DND-41 (cell line): ENCODE measurements around the gene OIP5.

Experiments
- ATAC-seq: fragments of 200-7000 bp; cut with Tn5 transposase; 3 replicates; pipeline ENCODE4 v1.9.1; 2021; ENCODE audit warnings: low read depth; ENCODE audit not compliant: insufficient read depth
- DNase-seq: peaks from one replicate; pipeline ENCODE4 v3.0.0-alpha.2; 2020
- H2AFZ ChIP-seq: 2 replicates; pipeline ENCODE4 v1.6.0; 2012; ENCODE audit warnings: low read depth, low read length
- H3K27ac ChIP-seq: 2 replicates; pipeline ENCODE4 v1.5.1; 2012; ENCODE audit warnings: low read length, inconsistent platforms
- H3K27me3 ChIP-seq: fragments of 200-600 bp; sonication (generic); 2 replicates; pipeline ENCODE4 v1.6.0; 2012; ENCODE audit warnings: low read length, mild to moderate bottlenecking, inconsistent platforms; ENCODE audit not compliant: insufficient read depth, poor library complexity
- H3K36me3 ChIP-seq: 2 replicates; pipeline ENCODE4 v1.5.1; 2012; ENCODE audit warnings: low read length, inconsistent platforms; ENCODE audit not compliant: insufficient read depth
- H3K4me1 ChIP-seq: 2 replicates; pipeline ENCODE4 v1.5.1; 2012; ENCODE audit warnings: mild to moderate bottlenecking, low read length; ENCODE audit not compliant: insufficient read depth
- H3K4me2 ChIP-seq: 2 replicates; pipeline ENCODE4 v1.6.0; 2012; ENCODE audit warnings: mild to moderate bottlenecking, moderate library complexity, low read length, inconsistent platforms; ENCODE audit not compliant: insufficient read depth
- H3K4me3 ChIP-seq, 2 experiments: fragments of 200-600 bp in 1 of 2; shearing (Covaris generic) in 1 of 2; 2 replicates each; pipeline ENCODE4 v1.5.1; 2012 to 2016; ENCODE audit warnings: inconsistent platforms in 2 of 2, low read length in 2 of 2, mild to moderate bottlenecking in 2 of 2, low read depth in 1 of 2, moderate library complexity in 1 of 2
- H3K79me2 ChIP-seq: 2 replicates; pipeline ENCODE4 v1.6.0; 2012; ENCODE audit warnings: low read length, inconsistent platforms; ENCODE audit not compliant: insufficient read depth
- H3K9ac ChIP-seq: 2 replicates; pipeline ENCODE4 v1.6.0; 2012; ENCODE audit warnings: low read depth, mild to moderate bottlenecking, inconsistent platforms, low read length, moderate library complexity
- H3K9me3 ChIP-seq: 2 replicates; pipeline ENCODE4 v1.5.1; 2012; ENCODE audit warnings: low read length, moderate library complexity, mild to moderate bottlenecking, inconsistent platforms; ENCODE audit not compliant: insufficient read depth, severe bottlenecking
- H4K20me1 ChIP-seq: 2 replicates; pipeline ENCODE4 v1.6.0; 2012; ENCODE audit warnings: low read length; ENCODE audit not compliant: insufficient read depth
- EZH2 ChIP-seq: IDR thresholded peaks from 3 replicates; pipeline ENCODE4 v1.6.1; 2012; ENCODE audit warnings: borderline replicate concordance, low read depth, mild to moderate bottlenecking, moderate library complexity, low read length, inconsistent platforms; ENCODE audit not compliant: severe bottlenecking
- TF ChIP-seq, protein P1 (sequence below): IDR thresholded peaks from 2 replicates; pipeline ENCODE4 v1.5.1; 2012; ENCODE audit warnings: borderline replicate concordance, low read length, moderate library complexity, mild to moderate bottlenecking; ENCODE audit not compliant: poor library complexity, severe bottlenecking; ENCODE audit errors: extremely low read depth

The OIP5 gene

DNA sequence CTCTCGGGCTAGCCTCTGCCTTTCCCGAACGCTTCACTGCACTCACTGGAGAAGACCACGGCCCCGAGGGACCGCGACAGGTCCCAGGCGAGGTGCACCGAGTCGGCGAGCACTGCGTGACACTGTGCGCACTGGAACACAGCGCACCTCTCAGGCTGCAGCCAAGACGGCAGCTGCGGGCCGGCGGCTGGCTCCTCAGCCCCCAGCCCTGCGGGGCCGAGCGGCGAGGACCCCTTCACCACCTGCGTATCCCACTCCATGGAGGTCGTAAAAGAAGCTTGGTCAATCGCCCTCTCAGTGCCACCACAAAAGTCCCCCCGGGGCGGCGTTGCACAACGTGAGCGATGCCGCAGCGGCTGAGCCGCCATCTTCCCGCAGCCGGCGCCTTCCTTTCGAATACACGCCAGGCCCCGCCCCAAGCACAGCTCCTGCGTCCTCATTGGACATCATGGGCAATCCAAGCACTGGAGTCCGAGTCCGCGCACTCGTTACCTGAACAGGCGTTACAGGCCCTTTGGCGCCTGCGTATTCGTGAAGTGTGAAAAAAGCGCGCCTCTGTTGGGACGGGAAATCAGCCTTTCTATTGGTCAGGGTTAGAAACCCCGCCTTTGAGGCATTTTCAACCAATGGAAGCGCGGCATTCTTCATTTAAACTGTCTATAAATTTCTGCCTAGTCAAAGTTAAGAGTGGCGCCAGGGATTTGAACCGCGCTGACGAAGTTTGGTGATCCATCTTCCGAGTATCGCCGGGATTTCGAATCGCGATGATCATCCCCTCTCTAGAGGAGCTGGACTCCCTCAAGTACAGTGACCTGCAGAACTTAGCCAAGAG, at the start of gene OIP5, which contains the start of gene NUSAP1:
Gene OIP5, minus strand, starts transcription at position 398 of the 832 bp plus-strand sequence. Its CDS starts 30 bp downstream, at position 368.
Gene NUSAP1, plus strand, starts transcription at position 688 of the 832 bp plus-strand sequence. Its CDS starts 77 bp downstream, at position 765.
- peaks cover 38% of the 10 kb centered on the region for H3K4me1 ChIP-seq
- peak within 1 kb of the TSS; percentile 83 for H3K4me2 ChIP-seq
- H3K27me3 ChIP-seq, result no peaks in the 10 kb centered on the region
- no peaks in the 10 kb centered on the region for H3K9me3 ChIP-seq
- peaks cover 12% of the 10 kb centered on the region for H4K20me1 ChIP-seq
- H3K9ac ChIP-seq, result peak within 1 kb of the TSS; percentile 78
- peaks cover 12% of the 10 kb centered on the region for H3K36me3 ChIP-seq
- DNase-seq (peak; percentile 99), ATAC-seq (peak; percentile 92)
- peaks cover 63% of the 10 kb centered on the region for H3K79me2 ChIP-seq
- peak within 1 kb of the TSS; percentile 73 to 84 for H3K4me3 ChIP-seq
- H3K27ac ChIP-seq, result peak within 1 kb of the TSS; percentile 95
- TF ChIP-seq, protein P1, sequence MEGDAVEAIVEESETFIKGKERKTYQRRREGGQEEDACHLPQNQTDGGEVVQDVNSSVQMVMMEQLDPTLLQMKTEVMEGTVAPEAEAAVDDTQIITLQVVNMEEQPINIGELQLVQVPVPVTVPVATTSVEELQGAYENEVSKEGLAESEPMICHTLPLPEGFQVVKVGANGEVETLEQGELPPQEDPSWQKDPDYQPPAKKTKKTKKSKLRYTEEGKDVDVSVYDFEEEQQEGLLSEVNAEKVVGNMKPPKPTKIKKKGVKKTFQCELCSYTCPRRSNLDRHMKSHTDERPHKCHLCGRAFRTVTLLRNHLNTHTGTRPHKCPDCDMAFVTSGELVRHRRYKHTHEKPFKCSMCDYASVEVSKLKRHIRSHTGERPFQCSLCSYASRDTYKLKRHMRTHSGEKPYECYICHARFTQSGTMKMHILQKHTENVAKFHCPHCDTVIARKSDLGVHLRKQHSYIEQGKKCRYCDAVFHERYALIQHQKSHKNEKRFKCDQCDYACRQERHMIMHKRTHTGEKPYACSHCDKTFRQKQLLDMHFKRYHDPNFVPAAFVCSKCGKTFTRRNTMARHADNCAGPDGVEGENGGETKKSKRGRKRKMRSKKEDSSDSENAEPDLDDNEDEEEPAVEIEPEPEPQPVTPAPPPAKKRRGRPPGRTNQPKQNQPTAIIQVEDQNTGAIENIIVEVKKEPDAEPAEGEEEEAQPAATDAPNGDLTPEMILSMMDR, result peak; percentile 67
- TF ChIP-seq EZH2, result no peak
- H2AFZ ChIP-seq, result peak within 1 kb of the TSS; percentile 91

DNA sequence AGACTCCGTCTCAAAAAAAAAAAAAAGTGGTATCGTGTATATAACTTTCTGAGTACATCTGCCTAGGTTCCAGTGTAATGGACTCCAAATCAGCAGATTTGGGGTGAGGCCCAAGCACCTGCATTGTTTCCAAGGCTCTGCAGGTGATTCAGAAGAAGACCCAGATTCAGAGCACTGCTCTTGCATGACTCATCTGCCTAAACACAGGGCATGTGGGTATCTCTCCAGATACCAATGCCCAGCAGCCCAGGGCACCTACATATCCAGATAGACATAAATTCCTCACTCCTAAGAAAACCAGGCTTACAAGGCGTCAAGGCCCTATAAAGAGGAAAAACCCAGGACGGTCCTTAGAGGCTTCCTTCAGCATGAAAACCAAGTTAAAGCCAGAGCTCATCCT, 45.6 kb upstream of the OIP5 start:
- Histone ChIP-seq H2AFZ (no peak overlapping the region), H3K4me2 (no peak overlapping the region), H3K27me3 (no peaks in the 10 kb centered on the region), H3K79me2 (no peaks in the 10 kb centered on the region), H4K20me1 (no peaks in the 10 kb centered on the region), H3K27ac (no peak overlapping the region), H3K9me3 (no peaks in the 10 kb centered on the region), H3K36me3 (peaks cover 72% of the 10 kb centered on the region), H3K4me1 (no peaks in the 10 kb centered on the region), H3K9ac (no peak overlapping the region), H3K4me3 (no peak overlapping the region)
- TF ChIP-seq EZH2, result no peak
- ATAC-seq (no peak), DNase-seq (no peak)

DNA sequence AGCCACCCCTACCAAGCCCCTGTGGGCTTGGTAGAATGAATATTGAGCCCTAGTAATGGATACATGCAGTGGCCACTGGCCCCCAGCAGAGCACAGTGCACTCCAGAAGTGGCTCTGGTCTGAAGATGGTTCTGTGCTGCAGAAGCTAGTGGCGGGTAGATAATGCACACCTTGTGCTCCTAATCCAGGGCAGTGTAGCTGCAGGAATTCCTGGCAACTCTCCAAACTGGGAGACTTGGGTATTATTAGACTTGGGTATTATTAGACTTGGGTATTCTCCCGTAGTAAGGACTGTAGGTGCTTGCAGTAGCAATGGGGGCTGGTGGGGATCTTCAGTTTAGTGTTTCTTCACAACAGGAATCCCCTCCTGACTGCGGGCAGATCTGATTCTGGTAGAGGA, 35.0 kb upstream of the OIP5 start:
- peaks cover 24% of the 10 kb centered on the region; the same call in 1 of the 2 replicates for H3K79me2 ChIP-seq
- H3K4me2 ChIP-seq, result no peak overlapping the region
- H2AFZ ChIP-seq, result no peak overlapping the region
- TF ChIP-seq, protein P1, result no peak
- TF ChIP-seq EZH2, result no peak
- ATAC-seq (no peak), DNase-seq (no peak)
- H3K9ac ChIP-seq, result no peak overlapping the region
- no peak overlapping the region for H3K4me3 ChIP-seq
- H3K4me1 ChIP-seq, result no peaks in the 10 kb centered on the region
- H3K27ac ChIP-seq, result no peak overlapping the region
- H3K9me3 ChIP-seq, result no peaks in the 10 kb centered on the region
- H4K20me1 ChIP-seq, result peaks cover 8% of the 10 kb centered on the region; the same call in 1 of the 2 replicates
- H3K36me3 ChIP-seq, result peaks cover 88% of the 10 kb centered on the region
- H3K27me3 ChIP-seq, result no peaks in the 10 kb centered on the region

DNA sequence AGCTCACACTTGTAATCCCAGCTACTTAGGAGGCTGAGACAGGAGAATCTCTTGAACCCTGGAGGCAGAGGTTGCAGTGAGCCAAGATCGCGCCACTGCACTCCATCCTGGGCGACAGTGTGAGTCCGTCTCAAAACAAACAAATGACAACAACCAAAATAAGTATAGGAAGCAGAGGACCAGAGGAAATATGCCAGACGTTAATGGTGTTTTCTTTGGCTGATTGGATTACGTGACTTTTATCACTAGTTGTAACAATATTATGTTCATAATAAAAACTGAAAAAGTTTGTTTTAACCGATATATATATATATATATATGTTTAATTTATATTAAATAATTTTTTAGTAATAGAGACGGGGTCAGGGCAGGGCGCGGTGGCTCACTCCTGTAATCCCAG, 22.0 kb upstream of the OIP5 start:
- DNase-seq, result no peak
- H3K27me3 ChIP-seq, result no peaks in the 10 kb centered on the region
- H4K20me1 ChIP-seq, result no peaks in the 10 kb centered on the region; the same call in 1 of the 2 replicates
- H3K36me3 ChIP-seq, result peaks cover 88% of the 10 kb centered on the region
- H3K4me2 ChIP-seq, result no peak overlapping the region
- H2AFZ ChIP-seq, result no peak overlapping the region
- ATAC-seq, result no peak
- no peaks in the 10 kb centered on the region for H3K9me3 ChIP-seq
- H3K9ac ChIP-seq, result no peak overlapping the region
- no peaks in the 10 kb centered on the region for H3K4me1 ChIP-seq
- TF ChIP-seq, protein P1, result no peak
- TF ChIP-seq EZH2, result no peak
- peaks cover 12% of the 10 kb centered on the region; the same call in 1 of the 2 replicates for H3K79me2 ChIP-seq
- H3K4me3 ChIP-seq, result no peak overlapping the region
- H3K27ac ChIP-seq, result no peak overlapping the region
